Measurements from ENCODE around the gene TNFAIP8L3.
A peak's percentile ranks its signal among the peaks of the same experiment; 100 is the strongest.

Gene TNFAIP8L3

DNA sequence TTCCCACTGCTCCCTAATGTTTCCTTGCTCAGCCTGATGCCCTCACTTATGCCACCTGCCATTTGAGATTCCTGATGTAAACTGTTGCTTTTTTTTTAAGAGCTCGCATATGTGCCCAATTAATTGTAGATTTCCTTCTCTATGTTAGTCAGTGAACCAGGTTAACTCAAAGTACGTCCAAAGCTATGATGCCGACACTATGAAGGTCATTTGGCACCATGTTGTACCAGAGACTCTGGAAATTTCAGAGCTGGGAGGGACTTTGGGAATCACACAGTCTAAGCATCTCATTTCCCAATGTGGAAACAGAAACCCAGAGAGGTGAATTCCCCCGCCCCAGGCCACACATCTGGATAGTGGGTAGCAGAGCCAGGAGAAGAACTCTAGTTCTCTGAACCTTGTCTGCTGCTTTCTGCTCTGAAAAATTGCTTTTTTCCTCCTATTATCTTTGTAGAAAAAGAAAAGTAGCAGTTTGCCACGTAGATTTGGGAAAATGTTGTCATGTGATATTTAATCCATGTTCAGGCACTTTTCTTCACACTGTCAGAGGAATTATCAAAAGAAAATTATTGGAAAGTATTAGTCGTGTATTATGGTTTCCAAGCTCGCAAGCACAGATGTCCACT lies 38.5 kb upstream of the TNFAIP8L3 start:
- no peak overlapping the region for H4K91ac ChIP-seq (ENCODE audit: low read depth, low read length, poor library complexity)
- H2BK15ac ChIP-seq (ENCODE audit: low read length): no peak overlapping the region
- no peak overlapping the region for H3K14ac ChIP-seq (ENCODE audit: low read length)
- no peaks in the 10 kb centered on the region for H3K9me3 ChIP-seq (replicated peaks in 1 of 2; ENCODE audit: control insufficient read depth in 2 of 2, insufficient read depth in 1 of 2, low read depth in 1 of 2, low read length in 2 of 2)
- H3K4me3 ChIP-seq (ENCODE audit: low read length in 2 of 2): no peak overlapping the region
- H3K23ac ChIP-seq (ENCODE audit: low read depth, low read length, poor library complexity): no peak overlapping the region
- no peak overlapping the region for H3K18ac ChIP-seq (ENCODE audit: low read length)
- WGBS, 2 donors (ENCODE audit: extremely low coverage in 2 of 2, insufficient read length in 2 of 2, insufficient replicate concordance in 1 of 2): no CpG with 5 or more reads among the region's 7 CpGs
- no peak overlapping the region for H2AK5ac ChIP-seq (ENCODE audit: low read depth, low read length)
- no peaks in the 10 kb centered on the region for H3K79me1 ChIP-seq (ENCODE audit: low read depth, low read length)
- DNase-seq (ENCODE audit: low spot score): no peak
- no peaks in the 10 kb centered on the region for H3K36me3 ChIP-seq (replicated peaks in 1 of 2; ENCODE audit: control insufficient read depth in 2 of 2, insufficient read depth in 2 of 2, low read length in 2 of 2)
- H3K4me1 ChIP-seq (ENCODE audit: control insufficient read depth in 2 of 2, insufficient read depth in 1 of 2, low read depth in 1 of 2, low read length in 2 of 2): peaks cover 0 to 3% of the 10 kb centered on the region in 2 donors
- H3K9ac ChIP-seq (ENCODE audit: low read depth, low read length, poor library complexity): no peak overlapping the region
- no peak overlapping the region for H2BK12ac ChIP-seq (ENCODE audit: low read length)
- peaks cover 0 to 3% (median 0%) of the 10 kb centered on the region in 3 experiments for H3K27me3 ChIP-seq (ENCODE audit: control insufficient read depth in 3 of 3, insufficient read depth in 3 of 3, low read depth in 1 of 3, low read length in 3 of 3)
- no peak overlapping the region for H3K27ac ChIP-seq (replicated peaks; ENCODE audit: low read length)
- H3K4me2 ChIP-seq (ENCODE audit: insufficient read depth, low read length, poor library complexity, severe bottlenecking): no peak overlapping the region
- no peak overlapping the region for H4K8ac ChIP-seq (ENCODE audit: low read depth, low read length)
- H2BK5ac ChIP-seq (ENCODE audit: low read length): no peak overlapping the region
- H2AFZ ChIP-seq (ENCODE audit: low read length): no peak overlapping the region
- no peak overlapping the region for H3K4ac ChIP-seq (ENCODE audit: low read length)
- H2BK120ac ChIP-seq (ENCODE audit: low read depth, low read length): no peak overlapping the region

DNA sequence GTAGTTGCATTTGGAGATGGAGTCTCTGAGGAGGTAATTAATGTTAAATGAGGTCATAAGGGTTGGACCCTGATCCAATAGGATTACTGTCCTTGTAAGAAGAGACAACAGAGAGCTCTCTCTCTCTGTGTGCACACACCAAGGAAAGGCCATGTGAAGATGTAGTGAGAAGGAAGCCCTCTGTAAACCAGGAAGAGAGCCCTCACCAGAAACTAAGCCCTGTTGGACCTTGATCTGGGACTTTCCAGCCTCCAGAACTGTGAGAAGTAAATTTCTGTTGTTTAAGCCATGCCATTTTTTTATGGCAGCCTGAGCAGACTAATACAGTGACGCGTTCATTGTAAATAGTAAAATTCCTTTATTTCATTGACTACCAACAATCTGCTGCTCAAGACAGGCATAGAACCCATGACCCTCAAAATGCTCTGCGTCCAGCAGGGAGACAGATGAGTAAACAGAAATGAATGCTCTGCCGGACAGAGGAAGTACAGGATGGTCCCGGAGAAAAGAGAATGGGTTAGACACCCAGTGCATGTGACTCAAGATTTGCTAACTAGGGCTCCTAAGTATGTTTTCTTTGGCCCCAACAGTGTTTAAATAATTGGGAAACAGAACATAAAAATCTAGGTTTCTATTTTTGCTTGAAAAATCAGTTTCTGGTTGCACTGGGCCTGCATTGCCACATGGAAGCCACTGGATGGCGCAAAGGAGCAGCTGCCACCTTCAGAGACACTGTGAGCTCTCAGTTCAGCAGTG lies 37.9 kb upstream of the TNFAIP8L3 start:
- no peak overlapping the region for H2BK15ac ChIP-seq (ENCODE audit: low read length)
- no peak overlapping the region for H2BK12ac ChIP-seq (ENCODE audit: low read length)
- H3K23ac ChIP-seq (ENCODE audit: low read depth, low read length, poor library complexity): no peak overlapping the region
- no peak overlapping the region for H3K9ac ChIP-seq (ENCODE audit: low read depth, low read length, poor library complexity)
- no peak overlapping the region for H3K27ac ChIP-seq (replicated peaks; ENCODE audit: low read length)
- H3K9me3 ChIP-seq (replicated peaks in 1 of 2; ENCODE audit: control insufficient read depth in 2 of 2, insufficient read depth in 1 of 2, low read depth in 1 of 2, low read length in 2 of 2): no peaks in the 10 kb centered on the region
- H3K4me2 ChIP-seq (ENCODE audit: insufficient read depth, low read length, poor library complexity, severe bottlenecking): no peak overlapping the region
- no peak overlapping the region for H3K4me3 ChIP-seq (ENCODE audit: low read length in 2 of 2)
- H2AK5ac ChIP-seq (ENCODE audit: low read depth, low read length): no peak overlapping the region
- no peaks in the 10 kb centered on the region for H3K36me3 ChIP-seq (replicated peaks in 1 of 2; ENCODE audit: control insufficient read depth in 2 of 2, insufficient read depth in 2 of 2, low read length in 2 of 2)
- H2BK120ac ChIP-seq (ENCODE audit: low read depth, low read length): no peak overlapping the region
- no peaks in the 10 kb centered on the region for H3K79me1 ChIP-seq (ENCODE audit: low read depth, low read length)
- peak; percentile 35 for DNase-seq (ENCODE audit: low spot score)
- no peak overlapping the region for H3K14ac ChIP-seq (ENCODE audit: low read length)
- H3K4ac ChIP-seq (ENCODE audit: low read length): no peak overlapping the region
- no peak overlapping the region for H2AFZ ChIP-seq (ENCODE audit: low read length)
- no peak overlapping the region for H3K18ac ChIP-seq (ENCODE audit: low read length)
- no peak overlapping the region for H2BK5ac ChIP-seq (ENCODE audit: low read length)
- H4K91ac ChIP-seq (ENCODE audit: low read depth, low read length, poor library complexity): no peak overlapping the region
- H3K27me3 ChIP-seq (ENCODE audit: control insufficient read depth in 3 of 3, insufficient read depth in 3 of 3, low read depth in 1 of 3, low read length in 3 of 3): peaks cover 0 to 3% (median 0%) of the 10 kb centered on the region in 3 experiments
- no peak overlapping the region for H4K8ac ChIP-seq (ENCODE audit: low read depth, low read length)
- whole genome bisulfite sequencing, 2 donors (ENCODE audit: extremely low coverage in 2 of 2, insufficient read length in 2 of 2, insufficient replicate concordance in 1 of 2): no CpG with 5 or more reads among the region's 6 CpGs
- H3K4me1 ChIP-seq (ENCODE audit: control insufficient read depth in 2 of 2, insufficient read depth in 1 of 2, low read depth in 1 of 2, low read length in 2 of 2): no peaks in the 10 kb centered on the region

DNA sequence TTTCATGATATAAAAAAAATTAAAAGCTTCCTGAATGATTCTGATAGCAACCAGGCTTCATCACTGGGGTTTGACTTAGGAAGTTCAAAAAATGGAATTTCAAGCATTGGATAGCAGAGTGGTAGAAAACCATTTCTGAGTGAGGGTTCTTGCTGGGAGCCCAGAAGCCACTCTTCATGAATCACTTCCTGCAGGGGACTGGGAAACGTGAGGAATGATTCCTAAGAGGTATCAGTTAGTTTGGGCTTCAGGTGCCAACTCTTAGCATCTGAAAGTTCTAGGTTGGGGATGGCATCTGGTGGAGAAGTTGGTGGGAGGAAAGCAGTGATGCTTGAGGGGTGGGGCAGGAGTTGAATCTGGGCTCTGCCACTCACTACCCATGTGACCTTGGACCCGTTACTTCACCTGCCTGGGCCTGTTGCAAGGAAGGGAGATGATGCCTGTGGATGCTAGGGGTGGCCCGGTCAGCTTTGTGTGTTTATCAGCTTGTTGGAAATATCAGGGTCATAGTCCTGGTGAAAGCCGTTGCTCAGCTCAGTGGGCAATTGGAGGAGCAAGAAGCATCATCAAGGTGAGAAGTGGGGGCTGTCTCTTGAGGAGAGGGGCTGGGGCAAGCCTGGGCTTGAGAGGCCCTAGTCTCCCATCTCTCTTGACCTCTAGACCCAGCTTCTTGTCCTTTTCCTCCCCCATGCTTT lies 37.0 kb upstream of the TNFAIP8L3 start:
- Histone ChIP-seq H3K9me3 (replicated peaks in 1 of 2; ENCODE audit: control insufficient read depth in 2 of 2, insufficient read depth in 1 of 2, low read depth in 1 of 2, low read length in 2 of 2) (no peaks in the 10 kb centered on the region), H3K4ac (ENCODE audit: low read length) (no peak overlapping the region), H2AK5ac (ENCODE audit: low read depth, low read length) (no peak overlapping the region), H3K79me1 (ENCODE audit: low read depth, low read length) (no peaks in the 10 kb centered on the region), H3K27ac (replicated peaks; ENCODE audit: low read length) (no peak overlapping the region), H2BK120ac (ENCODE audit: low read depth, low read length) (no peak overlapping the region), H3K4me3 (ENCODE audit: low read length in 2 of 2) (no peak overlapping the region), H3K36me3 (replicated peaks in 1 of 2; ENCODE audit: control insufficient read depth in 2 of 2, insufficient read depth in 2 of 2, low read length in 2 of 2) (no peaks in the 10 kb centered on the region), H3K18ac (ENCODE audit: low read length) (no peak overlapping the region), H2BK15ac (ENCODE audit: low read length) (no peak overlapping the region), H4K91ac (ENCODE audit: low read depth, low read length, poor library complexity) (no peak overlapping the region), H2AFZ (ENCODE audit: low read length) (no peak overlapping the region), H4K8ac (ENCODE audit: low read depth, low read length) (no peak overlapping the region), H3K27me3 (ENCODE audit: control insufficient read depth in 3 of 3, insufficient read depth in 3 of 3, low read depth in 1 of 3, low read length in 3 of 3) (peaks cover 0 to 3% (median 0%) of the 10 kb centered on the region in 3 experiments), H3K14ac (ENCODE audit: low read length) (no peak overlapping the region), H3K9ac (ENCODE audit: low read depth, low read length, poor library complexity) (no peak overlapping the region), H2BK12ac (ENCODE audit: low read length) (no peak overlapping the region), H3K23ac (ENCODE audit: low read depth, low read length, poor library complexity) (no peak overlapping the region), H3K4me1 (ENCODE audit: control insufficient read depth in 2 of 2, insufficient read depth in 1 of 2, low read depth in 1 of 2, low read length in 2 of 2) (no peaks in the 10 kb centered on the region), H3K4me2 (ENCODE audit: insufficient read depth, low read length, poor library complexity, severe bottlenecking) (no peak overlapping the region), H2BK5ac (ENCODE audit: low read length) (no peak overlapping the region)
- DNase-seq (ENCODE audit: low spot score): no peak
- WGBS, 2 donors (ENCODE audit: extremely low coverage in 2 of 2, insufficient read length in 2 of 2, insufficient replicate concordance in 1 of 2): no CpG with 5 or more reads among the region's 4 CpGs

DNA sequence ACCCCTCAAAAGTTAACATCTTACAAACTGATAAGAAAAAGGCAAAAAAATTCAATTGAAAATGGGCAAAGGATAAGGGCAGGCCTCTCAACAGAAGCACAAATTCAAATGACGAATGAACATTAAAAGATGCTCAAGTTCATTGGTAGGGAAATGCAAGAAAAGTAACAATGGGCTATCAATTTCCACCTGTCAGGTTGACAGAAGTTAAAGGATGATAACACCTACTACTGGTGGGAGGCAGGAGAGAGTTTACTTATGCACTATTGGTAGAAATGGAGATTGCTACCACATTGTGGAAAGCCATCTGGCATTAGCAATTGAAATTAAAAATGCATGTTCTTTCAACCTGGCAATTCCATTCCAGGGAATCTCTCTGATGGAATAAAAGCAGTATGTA lies 35.6 kb upstream of the TNFAIP8L3 start:
- Histone ChIP-seq H3K79me1 (ENCODE audit: low read depth, low read length) (no peaks in the 10 kb centered on the region), H3K14ac (ENCODE audit: low read length) (no peak overlapping the region), H3K9ac (ENCODE audit: low read depth, low read length, poor library complexity) (no peak overlapping the region), H2AFZ (ENCODE audit: low read length) (no peak overlapping the region), H3K4me3 (ENCODE audit: low read length in 2 of 2) (no peak overlapping the region), H4K91ac (ENCODE audit: low read depth, low read length, poor library complexity) (no peak overlapping the region), H3K36me3 (replicated peaks in 1 of 2; ENCODE audit: control insufficient read depth in 2 of 2, insufficient read depth in 2 of 2, low read length in 2 of 2) (no peaks in the 10 kb centered on the region), H2BK120ac (ENCODE audit: low read depth, low read length) (no peak overlapping the region), H2BK5ac (ENCODE audit: low read length) (no peak overlapping the region), H2AK5ac (ENCODE audit: low read depth, low read length) (no peak overlapping the region), H4K8ac (ENCODE audit: low read depth, low read length) (no peak overlapping the region), H3K4me1 (ENCODE audit: control insufficient read depth in 2 of 2, insufficient read depth in 1 of 2, low read depth in 1 of 2, low read length in 2 of 2) (no peaks in the 10 kb centered on the region), H3K4me2 (ENCODE audit: insufficient read depth, low read length, poor library complexity, severe bottlenecking) (no peak overlapping the region), H2BK12ac (ENCODE audit: low read length) (no peak overlapping the region), H3K18ac (ENCODE audit: low read length) (no peak overlapping the region), H3K4ac (ENCODE audit: low read length) (no peak overlapping the region), H3K23ac (ENCODE audit: low read depth, low read length, poor library complexity) (no peak overlapping the region), H3K27ac (replicated peaks; ENCODE audit: low read length) (no peak overlapping the region), H3K27me3 (ENCODE audit: control insufficient read depth in 3 of 3, insufficient read depth in 3 of 3, low read depth in 1 of 3, low read length in 3 of 3) (no peaks in the 10 kb centered on the region), H3K9me3 (replicated peaks in 1 of 2; ENCODE audit: control insufficient read depth in 2 of 2, insufficient read depth in 1 of 2, low read depth in 1 of 2, low read length in 2 of 2) (no peaks in the 10 kb centered on the region), H2BK15ac (ENCODE audit: low read length) (no peak overlapping the region)
- no peak for DNase-seq (ENCODE audit: low spot score)
- no CpG with 5 or more reads among the region's 1 CpG for WGBS, 2 donors (ENCODE audit: extremely low coverage in 2 of 2, insufficient read length in 2 of 2, insufficient replicate concordance in 1 of 2)

Measured in neuronal stem cell (in vitro differentiated cells).